Left ventricle myocardium superior (tissue), 1 donor: ENCODE measurements around the gene CARTPT. TPM values are rescaled to one million over a fixed set of nuclear protein-coding genes. Genes with fewer than 3 reads are reported as not detected.

Source experiments
- total RNA-seq: library from RNA; stranded (reverse); fragmentation: NEBNext Ultra II Directional; extraction: Animal tissue kit (Norgen Biotek cat#: 25700); gene quantifications from one replicate; pipeline ENCODE4 v1.2.1, GENCODE V29; 2021
- donor health status: DM: no; HTN: yes; CAD: no; lungs with severe emphysema.

The CARTPT gene
- total RNA-seq, 1 donor from 2014 or later, result not detected

Other genes with a start within 250 kb of the CARTPT start
- gene MCCC2, start 131.9 kb upstream of the CARTPT start, total RNA-seq, result 118 TPM